NCI-H1694 treated with DMSO at 0.1 percent for 48 hours (cell line): ENCODE data around the gene KIF26A.
"Not testable (repeated sequence)": the region's sequence is repeated elsewhere in the genome, so short reads cannot be mapped to it uniquely, and the experiment has no call there.

Experiments
- DNase-seq: peaks from one replicate; lab custom pipeline; 2025; lab: John Stamatoyannopoulos, UW

KIF26A gene

DNA sequence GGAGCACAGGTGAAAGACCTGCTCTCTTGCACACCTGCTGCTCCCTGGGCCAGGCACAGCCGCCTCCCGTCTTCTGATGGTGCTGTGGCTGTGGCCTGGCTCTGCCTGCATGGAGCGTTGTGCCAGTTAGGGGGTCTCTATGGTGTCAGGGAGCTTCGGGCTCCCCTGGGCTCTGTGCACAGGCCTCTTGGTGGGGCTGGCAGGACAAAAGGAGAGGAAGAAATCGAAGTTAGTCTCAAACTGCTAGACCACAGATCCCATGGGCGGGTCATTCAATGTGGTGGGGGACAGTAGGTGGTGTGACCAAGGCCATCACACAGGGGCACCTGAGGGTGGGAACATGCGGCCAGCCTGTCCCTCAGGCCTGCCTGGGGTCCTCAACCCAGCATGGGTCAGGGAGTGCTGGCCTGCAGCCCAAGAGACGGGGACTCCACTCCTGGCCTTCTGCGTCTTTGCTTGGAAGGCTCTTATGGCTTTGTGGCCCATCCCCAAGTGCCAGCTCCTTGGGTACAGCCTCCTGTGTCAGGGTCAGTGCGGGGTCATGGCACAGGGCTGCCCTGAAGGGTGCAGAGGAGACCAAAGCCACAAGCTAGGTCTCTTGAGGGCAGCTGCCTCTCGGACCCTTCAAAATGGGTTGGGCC lies 84.1 kb downstream of the KIF26A start:
- DNase-seq: no peak

GRCh38 chr14:104223101-104224041 lies 85.0 kb downstream of the KIF26A start:
- DNase-seq: peak; percentile 98

DNA sequence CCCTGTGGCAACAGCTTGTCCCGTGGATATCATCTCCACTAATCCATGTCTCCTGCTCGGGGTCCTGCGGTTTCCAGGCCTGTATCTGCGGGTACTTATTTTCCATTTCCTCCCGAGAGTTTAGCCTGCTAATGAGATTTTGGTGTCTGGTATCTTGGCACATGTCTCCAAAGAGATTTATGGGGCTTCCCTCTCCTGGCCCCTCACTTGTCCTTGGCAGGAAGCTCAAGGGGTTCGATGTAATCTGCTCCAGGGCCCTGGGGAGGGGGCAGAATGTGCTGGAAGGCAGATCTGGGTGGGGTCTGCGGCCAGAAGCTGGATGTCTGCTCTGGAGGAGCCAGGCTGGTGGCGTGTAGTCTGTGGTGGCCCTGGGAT lies 85.7 kb downstream of the KIF26A start:
- peak; percentile 87 for DNase-seq

GRCh38 chr14:104224506-104225277 lies 86.3 kb downstream of the KIF26A start:
- DNase-seq: peak; percentile 87

- DNase-seq: not testable (repeated sequence)
Measured at GRCh38 chr14:104225278-104226190, 87.1 kb downstream of the KIF26A start.

DNA sequence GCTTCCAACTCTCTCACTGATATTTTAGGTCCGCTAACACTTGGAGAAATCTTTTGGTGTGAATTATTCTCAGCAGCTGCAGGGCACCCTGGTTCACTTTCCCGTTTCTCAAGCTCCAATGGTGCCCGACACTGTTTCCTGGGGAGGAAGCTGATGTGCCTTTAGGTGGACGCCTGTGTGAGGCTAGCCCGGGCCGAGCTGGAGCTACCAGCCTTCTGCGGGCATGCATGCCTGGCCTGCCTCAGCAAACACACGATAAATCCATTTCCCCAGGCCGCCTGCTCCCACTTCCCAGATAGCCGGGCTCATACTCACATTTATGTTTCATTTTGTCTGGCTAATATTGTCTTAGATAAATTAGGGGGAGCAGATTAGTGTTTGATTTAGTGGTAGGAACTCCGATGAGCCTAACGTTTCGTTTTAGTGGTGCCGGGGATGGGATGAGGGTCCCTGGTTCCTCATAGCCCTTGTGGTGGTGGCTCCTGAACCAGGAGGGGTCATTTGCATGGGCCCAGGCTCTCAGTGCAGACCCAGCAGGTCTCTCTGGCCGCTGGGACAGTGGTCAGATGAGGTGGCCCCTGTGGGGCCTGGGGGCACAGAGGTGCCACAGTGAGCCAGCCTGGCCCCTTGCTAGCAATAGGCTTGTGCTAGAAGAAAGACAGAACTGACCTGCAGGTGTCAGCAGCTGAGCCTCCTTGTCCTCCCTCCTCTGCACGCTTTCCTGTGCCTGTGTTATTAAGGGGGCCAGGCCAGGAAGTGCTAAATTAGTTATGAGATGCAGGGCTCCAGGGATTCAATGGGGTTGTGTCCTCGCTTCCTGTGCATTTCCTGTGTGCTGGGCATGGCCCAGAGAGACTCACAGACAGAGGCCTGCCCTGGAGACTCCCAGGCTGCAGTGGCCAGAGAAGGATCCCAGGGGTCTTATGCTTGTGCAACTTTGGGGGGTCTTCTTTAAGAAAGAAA lies 88.3 kb downstream of the KIF26A start:
- DNase-seq: no peak

GRCh38 chr14:104227806-104228205 lies 89.4 kb downstream of the KIF26A start:
- DNase-seq: no peak

GRCh38 chr14:104228221-104228620 lies 89.8 kb downstream of the KIF26A start:
- no peak for DNase-seq

GRCh38 chr14:104228716-104229533 lies 90.5 kb downstream of the KIF26A start:
- DNase-seq: no peak

DNA sequence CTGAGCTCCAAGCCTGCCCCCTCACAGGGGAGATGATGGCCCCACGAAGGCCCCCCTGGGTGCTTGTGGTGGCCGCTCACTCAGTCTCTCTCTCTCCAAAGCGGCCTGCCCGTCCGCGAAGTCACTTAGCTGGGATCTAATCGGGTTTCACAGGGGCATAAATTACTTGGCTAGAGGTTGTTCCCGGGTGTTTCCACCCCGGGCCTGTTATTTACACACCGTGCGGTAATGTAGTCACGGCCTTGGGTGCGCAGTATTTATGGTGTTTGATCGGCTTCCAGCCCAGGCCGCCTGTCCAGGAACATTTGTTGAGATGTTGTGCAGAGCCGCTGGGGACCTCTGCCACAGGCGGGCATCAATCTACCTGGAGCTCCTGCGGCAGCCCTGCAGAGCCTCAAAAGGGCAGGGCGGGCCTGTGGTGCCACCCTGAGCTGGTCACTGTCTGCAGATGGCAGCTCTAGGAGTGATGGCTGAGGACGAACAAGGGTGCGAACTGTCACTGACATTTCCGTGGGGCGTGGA lies 91.2 kb downstream of the KIF26A start:
- no peak for DNase-seq

DNA sequence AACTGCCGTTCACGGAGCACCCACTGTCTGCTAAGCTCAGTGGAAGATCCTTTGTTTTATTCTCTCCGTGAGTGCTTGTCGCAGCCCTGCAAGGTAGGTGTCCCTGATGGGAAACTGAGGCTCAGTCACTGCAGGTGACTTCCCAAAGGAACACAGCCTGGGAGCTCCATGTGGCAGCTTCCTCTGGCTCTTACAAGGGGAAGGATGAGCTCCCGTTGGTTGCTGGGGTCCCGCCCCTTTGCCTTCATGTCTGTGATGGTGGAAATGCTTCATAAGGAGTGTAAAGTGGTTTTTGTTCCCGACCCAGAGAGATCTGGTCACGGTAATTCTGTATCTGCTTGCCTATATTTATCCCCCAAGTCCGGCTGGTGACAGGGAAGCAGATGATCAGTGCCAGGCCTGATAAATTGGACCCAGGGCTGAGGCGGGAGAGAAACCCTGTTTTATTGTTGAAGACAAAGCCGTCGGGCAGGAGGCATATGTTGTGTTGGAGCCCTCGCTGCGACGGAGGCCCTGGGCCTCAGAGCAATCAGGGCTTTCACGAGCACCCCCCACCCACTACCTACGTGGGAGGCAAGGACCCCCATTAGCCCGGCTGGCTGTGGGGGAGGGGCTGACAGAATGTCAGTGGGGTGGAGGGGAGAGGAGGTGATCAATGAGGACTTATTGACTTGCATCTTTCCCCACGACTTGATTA lies 91.9 kb downstream of the KIF26A start:
- no peak for DNase-seq
